Measurements from ENCODE around the gene RPL35.

GRCh38 chr9:124808246-124808956, 53.4 kb downstream of the RPL35 start:
- TF ChIP-seq CTCF (optimal IDR thresholded peaks at IDR 0.05 in 1 of 3, IDR thresholded peaks at IDR 0.05 in 1 of 3, conservative IDR thresholded peaks at IDR 0.05 in 1 of 3; ENCODE audit: extremely low read depth in 1 of 3, insufficient read depth in 2 of 3, low read length in 3 of 3), result no peak
- TF ChIP-seq EZH2 (IDR thresholded peaks at IDR 0.05; ENCODE audit: low read length), result no peak
